HUES64 (cell line): ENCODE results near the gene OR7A5.
A peak's percentile ranks its signal among the peaks of the same experiment; 100 is the strongest.
"Not testable (repeated sequence)": the region's sequence is repeated elsewhere in the genome, so short reads cannot be mapped to it uniquely, and the experiment has no call there.

Source experiments
- H3K27ac ChIP-seq: 2 replicates; pipeline ENCODE4 v1.7.0; 2013; ENCODE audit warnings: low read depth, low read length, inconsistent platforms
- H3K27me3 ChIP-seq: 2 replicates; pipeline ENCODE4 v1.6.1; 2013; ENCODE audit warnings: mild to moderate bottlenecking, low read length; ENCODE audit not compliant: insufficient read depth
- H3K36me3 ChIP-seq: 2 replicates; pipeline ENCODE4 v1.6.1; 2013; ENCODE audit warnings: mild to moderate bottlenecking, low read length; ENCODE audit not compliant: insufficient read depth
- H3K4me1 ChIP-seq: 2 replicates; pipeline ENCODE4 v1.6.1; 2013; ENCODE audit warnings: mild to moderate bottlenecking, low read length, moderate library complexity; ENCODE audit not compliant: insufficient read depth
- H3K4me3 ChIP-seq: 2 replicates; pipeline ENCODE4 v1.5.1; 2013; ENCODE audit warnings: mild to moderate bottlenecking, low read length, moderate library complexity
- H3K9ac ChIP-seq: 2 replicates; pipeline ENCODE4 v1.6.1; 2013; ENCODE audit warnings: mild to moderate bottlenecking, low read depth, low read length
- H3K9me3 ChIP-seq: 2 replicates; pipeline ENCODE4 v1.6.1; 2013; ENCODE audit warnings: low read depth, low read length; ENCODE audit not compliant: insufficient read depth
- WGBS: fragments of 150-250, 120-280 bp; methylation state at CpG from one replicate; pipeline ENCODE4 v1.1.7; 2013; ENCODE audit warnings: missing lambda C conversion rate; 5-methylcytosine and 5-hydroxymethylcytosine counted together

The OR7A5 gene

DNA sequence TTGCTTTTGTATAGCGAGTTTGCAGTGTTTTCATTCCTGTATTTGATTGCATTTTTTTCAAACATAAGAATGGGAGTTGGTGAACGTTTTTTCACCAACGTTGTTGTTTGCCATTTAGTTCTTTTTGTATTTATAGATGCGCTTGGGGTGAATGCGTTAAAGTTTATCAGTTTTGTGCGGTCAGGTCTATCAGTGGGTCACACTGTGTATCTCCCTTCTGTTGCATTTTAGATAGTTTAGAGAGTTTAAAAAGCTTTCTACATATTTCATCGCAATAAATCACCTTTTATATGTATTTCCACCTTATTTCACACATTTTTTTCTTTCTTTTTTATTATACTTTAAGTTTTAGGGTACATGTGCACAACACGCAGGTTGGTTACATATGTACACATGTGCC, 16.4 kb downstream of the OR7A5 start:
- 80% methylated on average over 7 of the region's 8 CpGs for WGBS
- no peak overlapping the region for H3K9ac ChIP-seq
- H3K27ac ChIP-seq, result no peak overlapping the region
- H3K27me3 ChIP-seq, result no peaks in the 10 kb centered on the region
- peaks cover 77% of the 10 kb centered on the region for H3K9me3 ChIP-seq
- no peaks in the 10 kb centered on the region for H3K36me3 ChIP-seq
- no peak overlapping the region for H3K4me3 ChIP-seq
- no peaks in the 10 kb centered on the region for H3K4me1 ChIP-seq

DNA sequence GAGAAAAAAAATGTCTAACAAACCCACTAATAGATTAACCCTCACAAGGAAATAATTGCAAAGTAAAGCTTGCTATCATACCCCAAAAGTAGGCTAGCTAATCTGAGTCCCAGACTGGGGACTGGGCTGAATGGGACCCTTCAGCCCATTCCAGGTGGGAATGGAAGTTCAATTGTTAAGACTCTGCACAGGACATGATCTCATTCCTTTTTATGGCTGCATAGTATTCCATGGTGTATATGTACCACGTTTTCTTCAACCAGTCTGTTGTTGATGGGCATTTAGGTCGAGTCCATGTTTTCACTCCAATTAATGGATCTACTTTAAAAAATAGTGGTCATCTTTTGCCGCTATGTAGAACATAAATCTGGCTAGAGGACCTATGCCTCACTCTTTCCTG, 17.9 kb downstream of the OR7A5 start:
- H3K27ac ChIP-seq, result no peak overlapping the region

DNA sequence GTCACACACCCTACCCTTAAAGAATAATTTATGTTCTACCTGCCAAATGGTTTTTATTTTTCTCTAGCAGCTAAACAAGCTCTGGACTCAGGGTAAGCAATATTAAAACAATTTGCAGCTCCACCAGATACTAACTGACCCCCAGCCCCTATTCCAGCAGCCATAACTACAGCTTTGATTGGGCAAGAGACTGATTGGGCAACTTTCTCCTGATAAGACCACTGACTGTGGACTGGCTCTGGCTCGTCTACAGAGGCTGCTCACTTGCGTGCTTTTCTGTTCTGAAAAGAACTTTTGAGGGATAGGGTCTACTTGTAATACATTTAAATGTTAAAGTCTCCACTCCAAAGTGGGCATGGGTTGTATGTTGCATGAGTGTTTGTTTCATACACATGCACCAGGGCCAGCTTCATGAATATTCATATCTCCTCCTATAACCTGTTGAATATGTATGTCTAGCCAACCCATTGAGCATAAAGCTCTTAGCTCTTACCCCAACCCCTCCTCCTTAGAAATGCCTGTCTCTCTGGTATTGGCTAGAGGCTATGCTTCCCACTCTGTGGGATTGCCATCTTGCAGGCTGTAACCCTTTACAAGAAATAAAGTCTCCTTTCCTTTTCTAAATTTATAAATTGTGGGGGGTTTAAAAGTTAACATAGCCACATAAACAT, 19.9 kb downstream of the OR7A5 start:
- WGBS, result 73% methylated on average over 2 of the region's 2 CpGs
- Histone ChIP-seq H3K27me3 (no peaks in the 10 kb centered on the region), H3K9ac (no peak overlapping the region), H3K27ac (no peak overlapping the region), H3K4me3 (no peak overlapping the region), H3K4me1 (no peaks in the 10 kb centered on the region), H3K9me3 (peaks cover 80% of the 10 kb centered on the region), H3K36me3 (no peaks in the 10 kb centered on the region)

More for the DNA sequence above, 17.9 kb downstream of the OR7A5 start:
- no peaks in the 10 kb centered on the region for H3K27me3 ChIP-seq
- no peak overlapping the region for H3K9ac ChIP-seq
- H3K9me3 ChIP-seq, result peaks cover 77% of the 10 kb centered on the region
- WGBS, result 48% methylated on average over 3 of the region's 3 CpGs
- no peaks in the 10 kb centered on the region for H3K4me1 ChIP-seq
- H3K4me3 ChIP-seq, result no peak overlapping the region
- no peaks in the 10 kb centered on the region for H3K36me3 ChIP-seq

DNA sequence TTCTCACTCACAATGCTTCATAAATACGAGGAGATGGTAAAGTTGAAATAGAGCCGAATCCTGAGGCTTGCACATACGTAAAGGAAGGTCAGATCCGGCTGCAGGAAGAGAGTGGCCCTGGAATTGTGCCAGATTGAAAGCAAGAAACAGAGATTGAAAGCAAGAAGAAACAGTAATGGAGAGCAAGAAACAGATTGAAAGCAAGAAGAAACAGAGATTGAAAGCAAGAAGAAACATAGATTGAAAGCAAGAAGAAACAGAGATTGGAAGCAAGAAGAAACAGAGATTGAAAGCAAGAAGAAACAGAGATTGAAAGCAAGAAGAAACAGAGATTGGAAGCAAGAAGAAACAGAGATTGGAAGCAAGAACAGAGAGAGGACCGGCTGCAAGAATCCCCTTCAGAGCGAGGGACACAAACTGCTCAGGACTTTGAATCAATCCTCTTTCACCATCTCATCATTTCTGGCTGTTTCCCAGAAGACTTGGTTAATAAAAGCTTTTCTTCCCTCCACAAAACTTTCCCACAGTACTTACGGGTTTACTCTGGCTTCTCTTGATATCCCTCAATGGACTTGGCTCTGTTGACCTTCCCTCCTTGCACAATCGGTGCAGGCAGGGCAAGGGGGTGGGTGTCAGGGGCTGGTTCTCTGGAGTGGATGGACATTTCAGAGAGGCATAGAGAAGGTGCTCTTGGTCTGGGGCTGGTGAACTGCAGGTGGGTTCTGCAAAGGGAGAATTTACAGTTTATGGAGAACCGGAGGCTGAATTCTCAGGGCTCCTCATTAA, 25.5 kb downstream of the OR7A5 start:
- Histone ChIP-seq H3K27me3 (no peaks in the 10 kb centered on the region), H3K9me3 (peaks cover 79% of the 10 kb centered on the region), H3K4me1 (no peaks in the 10 kb centered on the region), H3K27ac (no peak overlapping the region), H3K4me3 (no peak overlapping the region), H3K36me3 (no peaks in the 10 kb centered on the region), H3K9ac (no peak overlapping the region)
- WGBS, result 82% methylated on average over 9 of the region's 9 CpGs

DNA sequence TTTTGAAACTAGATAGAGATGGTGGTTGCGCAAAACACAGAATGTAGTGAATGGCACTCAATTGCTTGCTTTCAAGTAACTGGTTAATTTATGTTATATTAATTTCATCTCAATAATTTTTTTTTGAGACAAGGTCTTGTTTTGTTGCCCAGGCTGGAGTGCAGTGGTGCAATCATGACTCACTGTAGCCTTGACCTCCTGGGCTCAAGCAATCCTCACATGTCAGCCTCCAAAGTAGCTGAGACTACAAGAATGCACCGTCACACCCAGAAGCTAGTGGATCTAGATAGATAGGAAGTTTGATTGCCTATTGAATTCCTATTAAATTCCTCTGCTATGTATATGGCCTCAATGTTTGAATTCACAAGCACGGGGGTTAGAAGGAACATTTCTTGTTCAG, 30.2 kb downstream of the OR7A5 start:
- no peaks in the 10 kb centered on the region for H3K36me3 ChIP-seq

DNA sequence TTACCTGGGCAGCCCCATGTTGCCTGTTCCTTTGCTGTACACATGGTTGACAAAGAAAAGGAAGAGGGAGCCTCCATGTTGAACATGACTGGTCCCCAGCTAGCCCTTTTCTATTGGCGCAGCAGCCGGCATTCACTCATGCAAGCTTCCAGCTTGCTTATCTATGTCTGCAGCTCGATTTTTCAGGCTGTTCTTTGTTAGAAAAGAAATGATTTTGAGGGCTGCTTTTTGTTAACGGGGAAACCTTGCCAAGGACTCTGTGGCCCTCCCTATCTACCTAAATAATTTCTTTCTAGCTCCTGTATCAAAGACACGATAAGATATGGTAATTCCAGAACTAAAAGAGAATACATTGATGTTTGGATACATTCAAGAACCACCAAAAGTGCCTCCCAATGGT, 36.2 kb downstream of the OR7A5 start:
- Histone ChIP-seq H3K4me1 (no peaks in the 10 kb centered on the region), H3K27ac (no peak overlapping the region), H3K9ac (no peak overlapping the region), H3K4me3 (no peak overlapping the region), H3K36me3 (no peaks in the 10 kb centered on the region), H3K27me3 (no peaks in the 10 kb centered on the region), H3K9me3 (peaks cover 86% of the 10 kb centered on the region)
- WGBS, result 61% methylated on average over 3 of the region's 5 CpGs

More for the DNA sequence above, 30.2 kb downstream of the OR7A5 start:
- Histone ChIP-seq H3K9me3 (peaks cover 81% of the 10 kb centered on the region), H3K27me3 (no peaks in the 10 kb centered on the region), H3K4me1 (no peaks in the 10 kb centered on the region), H3K27ac (no peak overlapping the region), H3K4me3 (no peak overlapping the region), H3K9ac (no peak overlapping the region)
- 87% methylated on average over 3 of the region's 3 CpGs for WGBS

DNA sequence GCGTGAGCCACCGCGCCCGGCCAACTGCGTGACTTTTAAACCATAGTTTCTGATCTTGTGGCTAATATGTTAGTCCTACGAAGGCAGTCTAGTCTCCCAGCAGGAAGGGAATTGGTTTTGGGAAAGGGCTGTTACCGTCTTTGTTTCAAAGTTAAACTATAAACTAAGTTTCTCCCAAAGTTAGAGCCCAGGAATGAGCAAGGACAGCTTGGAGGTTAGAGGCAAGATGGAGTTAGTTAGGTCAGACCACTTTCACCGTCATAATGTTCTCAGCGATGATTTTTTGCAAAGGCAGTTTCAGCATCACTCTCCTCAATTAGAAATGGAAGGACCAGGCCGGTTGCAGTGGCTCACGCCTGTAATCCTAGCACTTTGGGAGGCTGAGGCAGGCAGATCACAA, 39.0 kb downstream of the OR7A5 start:
- Histone ChIP-seq H3K27me3 (no peaks in the 10 kb centered on the region), H3K27ac (no peak overlapping the region), H3K4me1 (no peaks in the 10 kb centered on the region), H3K4me3 (no peak overlapping the region), H3K9ac (no peak overlapping the region), H3K9me3 (peaks cover 90% of the 10 kb centered on the region), H3K36me3 (no peaks in the 10 kb centered on the region)
- 86% methylated on average over 11 of the region's 11 CpGs for WGBS

DNA sequence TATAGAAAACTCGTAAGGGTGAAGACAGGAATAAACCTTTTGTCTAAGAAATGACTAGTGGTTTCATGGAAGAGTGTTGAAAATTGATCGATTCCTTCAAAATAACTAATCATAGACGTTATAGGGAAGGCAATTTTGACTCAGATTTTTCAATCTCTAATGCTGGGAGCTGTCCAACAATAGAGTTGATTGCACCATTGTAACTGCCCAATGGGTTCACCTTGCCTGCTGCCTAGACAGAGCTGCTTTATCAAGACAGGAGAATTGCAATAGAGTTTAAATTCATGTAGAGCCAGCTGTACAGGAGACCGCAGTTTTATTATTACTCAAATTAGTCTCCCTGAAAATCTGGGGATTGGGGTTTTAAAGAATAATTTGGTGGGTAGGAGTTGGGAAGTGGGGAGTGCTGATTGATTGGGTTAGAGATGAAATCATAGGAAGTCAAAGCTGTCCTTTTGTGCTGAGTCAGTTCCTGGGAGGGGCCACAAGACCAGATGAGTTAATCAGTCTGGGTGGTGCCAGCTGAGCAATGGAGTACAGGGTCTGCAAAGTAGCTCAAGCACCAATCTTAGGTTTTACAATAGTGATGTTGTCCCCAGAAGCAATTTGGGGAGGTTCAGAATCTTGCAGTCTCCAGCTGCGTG, 39.8 kb downstream of the OR7A5 start:
- no peak overlapping the region for H3K27ac ChIP-seq
- H3K27me3 ChIP-seq, result no peaks in the 10 kb centered on the region
- H3K4me1 ChIP-seq, result no peaks in the 10 kb centered on the region
- 81% methylated on average over 5 of the region's 5 CpGs for WGBS
- H3K9me3 ChIP-seq, result peaks cover 91% of the 10 kb centered on the region
- H3K9ac ChIP-seq, result no peak overlapping the region
- H3K4me3 ChIP-seq, result no peak overlapping the region
- no peaks in the 10 kb centered on the region for H3K36me3 ChIP-seq

DNA sequence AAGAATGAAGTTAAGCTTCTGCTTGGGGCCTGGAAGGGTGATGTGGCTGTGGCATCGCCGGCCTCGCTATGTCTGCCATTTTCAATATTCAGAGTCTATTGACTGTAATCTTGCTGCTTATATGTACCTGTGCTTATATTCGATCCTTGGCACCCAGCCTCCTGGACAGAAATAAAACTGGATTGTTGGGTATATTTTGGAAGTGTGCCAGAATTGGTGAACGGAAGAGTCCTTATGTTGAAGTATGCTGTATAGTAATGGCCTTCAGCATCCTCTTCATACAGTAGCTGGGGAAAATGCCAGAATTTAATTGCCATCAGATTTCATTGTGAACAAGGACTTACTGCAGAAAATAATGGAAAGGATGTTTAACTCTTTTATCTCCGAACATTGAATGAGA, 42.7 kb downstream of the OR7A5 start:
- WGBS, result 79% methylated on average over 5 of the region's 6 CpGs
- not testable (repeated sequence) for H3K4me1 ChIP-seq, H3K4me3 ChIP-seq, H3K36me3 ChIP-seq, H3K27me3 ChIP-seq, H3K9ac ChIP-seq, H3K27ac ChIP-seq
- peaks cover 77% of the 10 kb centered on the region for H3K9me3 ChIP-seq

DNA sequence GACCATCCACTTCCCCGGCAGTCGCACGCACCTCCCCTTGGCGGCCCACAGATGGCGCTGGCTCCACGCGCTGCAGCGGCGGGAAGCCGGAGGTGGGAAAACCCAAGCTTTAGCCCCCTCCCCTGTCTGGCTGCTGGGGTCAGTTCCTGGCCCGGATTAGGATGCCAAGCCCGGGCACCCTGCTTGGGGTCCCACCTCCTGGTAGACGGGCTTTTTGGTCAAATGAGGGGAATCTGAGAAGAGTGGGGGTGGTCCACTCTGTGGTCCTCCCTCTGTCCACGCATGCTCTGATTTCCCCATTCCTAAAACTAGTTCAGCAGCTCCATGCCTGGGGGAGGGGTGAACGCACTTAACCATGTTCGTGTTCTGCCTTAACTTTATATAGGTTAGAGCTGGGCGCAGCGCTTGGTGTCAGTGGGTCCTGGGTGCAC, 48.5 kb downstream of the OR7A5 start:
- Histone ChIP-seq H3K9me3 (peaks cover 46% of the 10 kb centered on the region), H3K36me3 (no peaks in the 10 kb centered on the region), H3K27ac (no peak overlapping the region), H3K27me3 (no peaks in the 10 kb centered on the region), H3K4me3 (peak overlapping the region; percentile 9; the same call in 1 of the 2 replicates), H3K4me1 (no peaks in the 10 kb centered on the region), H3K9ac (no peak overlapping the region)
- WGBS, result 87% methylated on average over 18 of the region's 18 CpGs

DNA sequence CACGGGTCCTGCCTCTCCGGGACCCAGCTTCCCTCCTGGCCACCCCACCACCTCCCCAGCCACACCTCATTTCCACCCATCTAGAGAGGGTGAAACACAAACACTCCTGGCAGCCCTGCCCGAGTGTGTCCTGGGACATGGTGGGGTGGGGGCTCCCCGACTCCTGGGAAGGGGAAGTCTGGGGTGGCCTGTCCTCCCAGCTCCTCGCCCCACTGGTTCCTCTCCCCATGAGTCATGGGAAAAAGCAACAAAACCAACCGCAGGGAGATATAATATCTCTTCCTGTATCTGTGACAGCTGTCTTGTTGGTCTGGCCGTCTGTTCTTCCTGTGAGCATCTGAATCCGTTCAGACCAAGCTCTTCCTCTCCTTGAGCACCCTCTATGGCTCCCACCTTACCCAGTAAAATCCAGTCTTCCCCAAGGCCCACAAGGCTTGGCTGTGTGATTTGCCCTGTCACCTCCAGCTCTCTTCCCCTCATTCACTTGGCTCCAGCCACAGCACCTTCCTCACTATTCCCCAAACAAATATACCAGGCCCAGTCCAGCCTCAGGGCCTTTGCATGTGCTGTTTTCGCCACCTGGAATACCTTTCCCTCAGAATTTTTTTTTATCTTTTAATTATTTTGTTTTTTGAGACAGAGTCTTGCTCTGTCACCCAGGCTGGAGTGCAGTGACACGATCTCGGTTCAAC, 49.7 kb downstream of the OR7A5 start:
- H3K9ac ChIP-seq, H3K4me3 ChIP-seq, H3K4me1 ChIP-seq, H3K27me3 ChIP-seq, H3K27ac ChIP-seq, H3K36me3 ChIP-seq: not testable (repeated sequence)
- peaks cover 35% of the 10 kb centered on the region for H3K9me3 ChIP-seq
- 79% methylated on average over 8 of the region's 11 CpGs for WGBS
